GM18519 (cell line): Measurements from ENCODE around the gene LAMA5.

Source experiments
- ATAC-seq: cut with Tn5 transposase; IDR thresholded peaks from one replicate; pipeline ENCODE4 v1.9.1; 2021; ENCODE audit warnings: mild to moderate bottlenecking, moderate library complexity; ENCODE audit not compliant: unreplicated experiment, low FRiP score

LAMA5 gene

DNA sequence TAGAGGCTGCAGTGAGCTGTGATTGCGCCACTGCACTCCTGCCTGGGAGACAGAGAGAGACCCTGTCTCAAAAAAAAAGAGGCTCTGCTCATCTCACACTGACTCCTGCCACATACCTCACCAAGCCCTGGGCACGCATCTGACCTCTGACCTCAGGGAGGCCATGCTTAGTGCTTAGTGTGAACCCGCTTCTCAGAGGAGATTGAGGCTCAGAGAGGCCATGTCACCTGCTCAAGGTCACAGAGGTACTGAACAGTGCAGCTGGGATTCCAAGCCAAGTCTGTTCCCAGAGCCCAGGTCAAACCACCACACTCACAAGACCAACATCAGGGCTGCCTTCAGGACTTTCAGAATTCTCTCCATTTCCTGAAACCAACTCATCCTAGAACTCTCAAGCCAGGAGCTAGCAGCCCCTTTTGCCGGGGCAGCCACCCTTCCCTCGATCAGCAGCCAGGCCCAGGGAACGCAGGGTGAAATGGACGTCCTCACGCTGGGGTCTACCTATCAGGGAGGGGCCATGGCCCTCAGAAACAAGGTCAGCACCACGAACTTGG is 37.1 kb upstream of the LAMA5 start:
- ATAC-seq: no peak

GRCh38 chr20:62403331-62403730 is 36.2 kb upstream of the LAMA5 start:
- ATAC-seq: no peak

- ATAC-seq: no peak
Observed at GRCh38 chr20:62402456-62403150, 35.5 kb upstream of the LAMA5 start.

DNA sequence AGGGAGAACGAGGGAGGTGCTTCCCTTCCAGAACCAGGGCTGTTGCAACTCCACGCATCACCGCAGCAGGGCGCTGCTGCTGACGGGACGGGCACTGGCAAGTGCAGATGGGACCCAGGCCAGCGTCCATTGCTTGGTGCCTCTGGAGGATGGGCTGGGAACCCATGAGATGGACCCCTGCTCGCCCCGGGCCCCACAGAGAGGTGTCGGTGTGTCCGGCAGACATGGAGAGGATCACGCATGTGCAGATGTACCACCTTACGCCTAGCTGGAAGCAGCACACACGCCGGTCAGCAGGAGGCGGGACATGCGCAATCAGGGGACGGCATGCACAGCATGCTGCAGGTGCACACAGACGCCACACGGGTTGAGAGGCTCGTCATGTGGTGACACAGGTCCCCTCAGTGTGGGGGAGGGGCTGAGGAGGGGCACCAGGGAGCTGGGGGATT is 34.2 kb upstream of the LAMA5 start:
- ATAC-seq: no peak

DNA sequence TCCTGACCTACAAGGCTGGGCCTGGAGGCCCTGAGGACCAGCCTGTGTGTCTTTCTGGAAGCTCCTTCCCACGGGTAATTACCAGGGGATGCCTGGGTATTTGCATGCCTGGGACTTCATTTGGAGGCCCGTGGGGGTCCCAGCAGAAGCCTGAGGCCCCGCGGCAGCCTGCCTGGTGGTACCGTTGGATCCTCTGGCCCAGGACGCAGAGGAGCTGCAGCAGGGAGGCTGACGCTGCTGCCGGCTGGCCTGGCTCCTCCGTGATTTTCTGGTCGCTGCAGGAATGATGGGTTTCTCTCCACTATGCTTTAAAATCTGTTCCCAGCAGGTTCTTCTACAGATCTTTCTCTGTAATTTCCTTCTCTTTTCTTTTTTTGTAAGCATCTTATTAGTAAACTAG is 33.4 kb upstream of the LAMA5 start:
- ATAC-seq: no peak

DNA sequence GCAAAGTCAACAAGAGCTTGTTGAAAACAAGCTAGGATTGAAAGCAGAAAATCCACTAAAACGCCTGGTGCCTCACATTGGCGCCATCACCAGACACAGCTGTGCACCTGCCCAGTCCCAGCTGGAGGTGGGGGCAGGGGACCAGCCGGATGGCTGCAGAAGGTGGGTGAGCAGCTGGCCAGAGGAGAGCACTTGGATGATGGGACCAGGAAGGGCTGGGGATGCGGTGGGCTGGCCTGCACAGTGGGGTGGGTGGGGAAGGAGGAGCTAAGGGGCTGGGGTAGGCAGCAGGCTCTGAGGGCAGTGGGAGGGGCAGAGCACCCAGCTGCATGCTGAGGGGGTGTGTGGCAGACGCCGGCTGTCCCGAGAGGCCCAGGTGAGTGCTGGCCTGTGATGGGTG is 32.9 kb upstream of the LAMA5 start:
- ATAC-seq: no peak

- ATAC-seq: no peak
Observed at GRCh38 chr20:62398120-62398821, 31.2 kb upstream of the LAMA5 start.

DNA sequence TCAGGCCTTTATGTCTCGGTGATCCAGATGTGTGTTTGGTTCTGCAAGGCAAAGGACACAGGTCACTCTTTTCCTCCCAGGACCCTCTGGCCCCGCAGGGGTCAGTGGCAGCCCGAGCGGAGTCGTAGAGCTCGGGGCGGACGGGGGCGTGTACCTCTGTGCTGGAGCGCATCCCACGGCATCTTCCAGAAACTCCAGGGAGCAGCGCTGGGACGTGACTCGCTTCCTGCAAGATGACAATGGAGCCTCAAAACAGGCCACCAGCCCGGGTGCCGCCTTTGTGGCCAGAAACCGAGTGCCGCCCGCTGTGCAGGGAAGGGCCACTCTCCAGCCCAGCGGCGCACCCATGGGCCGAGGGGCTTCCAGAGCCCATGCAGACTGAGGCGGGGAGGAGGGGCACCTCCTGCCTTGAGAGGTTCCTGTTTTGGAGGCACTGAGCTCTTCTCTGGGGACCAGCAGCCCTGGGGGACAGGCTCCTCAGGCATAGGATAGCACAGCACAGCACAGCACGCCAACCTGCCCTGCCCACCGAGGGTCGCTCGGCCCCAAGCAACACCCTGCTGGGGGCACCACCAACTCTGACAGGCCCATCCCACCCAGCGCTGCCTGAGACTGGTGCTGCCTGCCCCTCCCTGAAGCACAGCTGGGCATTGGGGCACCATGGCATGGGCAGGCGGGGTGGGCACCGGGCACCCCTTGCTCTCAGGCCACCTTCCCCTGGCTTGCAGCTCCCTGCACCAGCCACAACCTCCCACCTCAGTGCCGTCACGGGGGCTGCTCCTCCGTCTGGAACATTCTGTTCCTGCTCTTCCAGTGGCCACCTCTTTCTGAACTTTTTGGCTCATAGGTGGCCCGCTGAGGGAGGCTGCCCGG is 29.5 kb upstream of the LAMA5 start:
- ATAC-seq: no peak

GRCh38 chr20:62395311-62396242 is 28.5 kb upstream of the LAMA5 start:
- ATAC-seq: no peak

GRCh38 chr20:62394248-62395245 is 27.4 kb upstream of the LAMA5 start:
- ATAC-seq: no peak

DNA sequence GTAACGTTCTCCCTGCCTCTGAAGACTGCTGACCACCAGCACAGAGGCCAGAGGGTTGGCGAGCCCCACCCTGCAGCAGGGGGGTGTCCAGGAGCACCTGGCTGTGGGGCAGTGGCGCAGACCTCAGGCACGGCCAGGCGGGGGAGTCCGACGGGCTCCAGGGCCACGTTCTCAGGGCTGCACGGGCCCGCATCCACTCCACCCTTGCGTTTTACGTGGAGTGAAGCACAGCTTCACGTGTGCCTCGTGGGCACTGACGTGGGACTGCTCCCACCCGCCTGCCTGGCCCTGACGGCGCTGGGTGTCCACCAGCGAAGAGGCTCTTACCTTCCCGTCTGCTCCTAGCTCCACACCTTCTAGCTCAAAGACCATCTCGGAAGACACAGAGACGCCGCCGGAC is 26.7 kb upstream of the LAMA5 start:
- no peak for ATAC-seq

GRCh38 chr20:62393335-62393665 is 26.2 kb upstream of the LAMA5 start:
- no peak for ATAC-seq

DNA sequence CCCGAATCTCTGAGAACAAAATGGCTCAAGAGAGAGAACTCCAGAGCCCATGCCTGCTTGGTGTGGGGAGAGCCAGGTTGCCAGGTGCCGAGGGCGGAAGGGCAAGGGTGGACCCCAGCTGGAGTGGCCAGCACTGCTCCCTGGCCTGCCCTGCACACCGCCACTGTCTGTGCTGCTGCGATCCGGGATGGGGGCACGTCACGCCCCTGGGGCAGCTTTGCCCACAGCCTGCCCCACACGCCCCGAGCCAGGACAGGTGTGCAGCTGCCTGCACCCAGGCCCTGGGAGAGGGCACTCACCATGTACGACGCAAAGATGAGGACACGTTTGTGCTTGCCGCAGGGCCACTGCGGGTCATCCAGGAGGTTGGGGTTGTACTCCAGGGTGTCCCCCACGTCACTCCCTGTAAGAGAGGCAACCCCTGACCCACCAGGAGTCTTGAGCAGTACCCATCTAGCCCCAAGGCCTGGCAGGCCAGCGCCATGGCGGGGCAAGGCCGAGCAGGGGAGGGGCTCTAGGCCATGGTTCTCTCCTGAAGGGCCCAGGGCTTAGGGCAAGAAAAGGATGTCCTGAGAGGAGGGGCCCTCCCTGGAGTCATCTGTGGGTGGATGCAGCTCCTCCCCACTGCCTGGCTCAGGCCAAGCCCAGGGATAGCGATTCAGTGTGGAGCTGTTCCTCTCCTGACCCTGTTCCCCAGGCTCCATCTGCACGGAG is 25.7 kb upstream of the LAMA5 start:
- ATAC-seq: no peak

GRCh38 chr20:62392077-62392418 is 24.9 kb upstream of the LAMA5 start:
- no peak for ATAC-seq

DNA sequence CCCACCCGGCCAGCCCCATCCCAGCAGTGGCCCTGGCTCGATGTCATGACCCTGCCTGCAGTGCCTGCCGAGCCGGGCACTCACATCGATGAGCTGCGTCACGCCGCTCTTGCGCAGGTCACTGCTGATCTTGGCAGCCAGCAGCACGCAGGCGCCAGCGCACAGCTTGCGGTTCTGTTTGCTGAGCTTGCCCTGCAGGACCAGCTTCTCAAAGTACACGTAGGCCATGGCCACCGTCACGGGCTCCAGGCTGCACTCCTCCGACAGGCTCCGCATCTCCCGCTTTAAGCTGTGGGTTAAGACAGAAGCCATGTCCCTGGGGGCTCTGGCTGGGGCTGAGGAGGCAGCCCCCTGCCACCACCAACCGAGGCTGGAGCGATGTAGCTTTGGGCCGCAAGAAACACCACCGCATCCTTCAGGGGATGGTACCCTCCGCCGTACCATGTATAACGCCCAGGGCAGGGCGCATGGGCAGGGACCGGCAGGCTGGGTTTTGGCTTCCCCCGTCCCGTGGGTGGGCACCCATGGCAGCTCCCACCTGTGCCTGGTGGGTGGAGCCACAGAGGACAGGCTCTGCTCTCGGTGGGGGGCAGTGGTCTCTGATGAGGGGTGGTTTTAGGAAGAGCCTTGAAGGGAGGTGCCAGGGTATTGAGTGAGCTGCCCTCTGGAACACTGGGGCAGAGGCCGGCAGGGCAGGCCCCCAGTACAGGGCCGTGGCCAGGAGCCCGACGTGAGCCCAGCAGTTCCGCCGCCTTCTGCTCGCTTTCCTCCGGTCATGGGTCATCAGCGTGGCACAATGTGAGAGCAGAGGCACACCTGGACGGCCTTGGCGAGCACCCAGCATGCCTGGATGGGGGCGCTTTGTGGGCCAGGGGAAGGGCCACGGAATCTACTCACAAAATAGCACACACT is 24.3 kb upstream of the LAMA5 start:
- ATAC-seq: no peak

DNA sequence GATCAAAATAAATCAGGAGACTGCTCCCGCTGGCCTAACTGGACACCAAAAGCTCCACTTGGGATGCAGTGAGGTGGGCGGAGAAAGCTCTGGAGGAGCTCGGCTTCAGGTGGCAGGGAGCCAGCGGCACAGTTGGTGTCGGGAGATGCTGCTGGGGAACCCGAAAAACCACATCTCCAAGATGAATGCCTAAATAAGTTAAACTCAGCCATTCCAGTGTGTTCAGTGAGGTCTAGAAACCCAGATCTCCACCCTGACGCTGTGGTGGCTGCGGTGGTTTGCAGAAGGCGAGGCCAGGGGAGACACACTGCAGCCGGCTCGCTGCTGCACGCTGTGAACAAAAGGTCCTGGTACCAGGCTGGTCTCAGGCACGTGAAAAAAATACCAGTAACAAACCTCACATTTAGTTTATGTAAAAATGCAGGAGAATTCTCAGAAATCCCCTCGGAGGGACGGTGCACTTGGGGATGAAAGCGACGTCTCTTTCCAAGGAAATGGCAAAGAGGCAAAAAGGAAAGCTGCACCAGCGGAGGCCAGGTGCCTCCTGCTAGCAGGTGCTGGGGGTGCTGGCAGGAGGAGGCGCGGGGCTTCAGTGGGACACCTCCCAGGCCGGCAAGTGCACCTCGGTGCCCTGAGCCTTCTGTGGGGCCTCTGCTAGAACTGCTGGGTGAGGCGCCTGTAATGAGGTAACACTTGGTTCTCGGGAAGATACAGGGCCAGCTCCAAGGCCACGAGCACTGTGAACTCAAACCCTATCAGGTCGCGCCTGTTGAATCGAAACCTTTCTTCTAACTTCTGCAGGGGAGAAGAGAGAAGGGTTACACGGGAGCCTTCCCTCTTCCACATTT is 23.4 kb upstream of the LAMA5 start:
- no peak for ATAC-seq
